Kidney tubule cell (primary cell): ENCODE results near the gene SS18L1.
A peak's percentile ranks its signal among the peaks of the same experiment; 100 is the strongest.
"Not testable (repeated sequence)": the region's sequence is repeated elsewhere in the genome, so short reads cannot be mapped to it uniquely, and the experiment has no call there.

Experiments
- DNase-seq: peaks from one replicate; pipeline ENCODE4 v3.0.0-alpha.2; 2018; ENCODE audit warnings: low spot score

Gene SS18L1

DNA sequence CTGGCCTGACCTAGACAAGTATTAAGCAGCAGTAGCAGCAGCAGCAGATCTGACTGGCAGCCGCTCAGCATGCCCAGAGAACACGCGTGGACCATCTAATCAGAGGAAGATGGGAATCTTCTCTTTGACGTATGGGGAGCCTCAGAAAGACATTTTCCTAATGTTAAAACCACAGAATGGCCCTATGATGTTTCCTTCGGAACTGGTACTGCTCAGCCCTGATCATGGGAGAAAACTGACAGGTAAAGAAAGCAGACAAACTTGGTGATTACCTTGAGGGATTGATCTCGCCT, 6.5 kb upstream of the SS18L1 start:
- no peak for DNase-seq

DNA sequence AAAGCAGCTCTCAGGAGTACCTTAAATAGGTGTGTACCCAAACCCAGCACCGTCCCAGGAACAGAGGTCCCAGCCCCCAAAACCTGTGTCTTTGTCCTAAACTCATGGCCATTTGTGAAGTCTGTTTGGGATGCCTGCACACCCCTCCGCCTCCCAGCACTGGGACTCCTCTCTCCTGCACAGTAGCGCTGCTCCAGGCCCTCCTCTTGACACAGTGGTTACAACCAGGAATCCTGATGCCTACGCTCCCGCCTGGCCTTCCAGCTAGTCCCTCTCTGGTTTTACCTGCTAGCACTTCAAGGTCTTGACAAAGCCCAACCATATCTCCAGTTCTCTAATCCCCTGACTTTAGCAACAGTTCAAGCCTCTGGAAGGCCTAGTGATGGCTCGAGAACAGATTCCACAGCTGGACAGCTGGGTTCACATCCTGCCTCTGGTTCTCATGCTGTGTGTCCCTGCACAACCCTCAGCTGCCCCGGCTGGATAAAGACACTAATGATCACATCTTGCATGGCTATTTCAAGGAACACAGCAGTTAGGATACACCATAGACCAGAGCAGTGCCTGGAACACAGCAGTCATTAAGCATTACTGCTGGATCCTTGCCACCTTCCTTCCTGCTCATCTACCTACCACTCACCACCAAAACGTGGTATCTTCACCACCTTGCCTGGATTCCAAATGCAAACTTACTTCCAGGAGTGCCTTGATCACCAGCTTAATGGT, 5.9 kb upstream of the SS18L1 start:
- no peak for DNase-seq

DNA sequence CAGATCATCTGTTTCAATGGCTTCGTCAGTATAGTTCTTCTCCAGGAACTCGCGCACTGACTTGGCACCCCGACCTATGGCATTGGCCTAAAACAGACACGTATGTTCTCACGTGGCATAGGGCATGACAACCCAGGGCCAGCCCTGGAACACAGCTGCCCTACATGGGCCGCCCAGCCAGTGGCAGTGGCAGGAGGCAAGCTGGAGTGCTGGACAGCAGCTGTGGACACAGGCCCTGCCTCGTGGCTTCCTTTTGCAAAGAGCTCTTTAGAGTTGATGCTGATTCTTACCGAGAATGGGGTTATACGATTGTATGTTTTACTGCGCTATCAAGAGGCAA, 5.4 kb upstream of the SS18L1 start:
- no peak for DNase-seq

DNA sequence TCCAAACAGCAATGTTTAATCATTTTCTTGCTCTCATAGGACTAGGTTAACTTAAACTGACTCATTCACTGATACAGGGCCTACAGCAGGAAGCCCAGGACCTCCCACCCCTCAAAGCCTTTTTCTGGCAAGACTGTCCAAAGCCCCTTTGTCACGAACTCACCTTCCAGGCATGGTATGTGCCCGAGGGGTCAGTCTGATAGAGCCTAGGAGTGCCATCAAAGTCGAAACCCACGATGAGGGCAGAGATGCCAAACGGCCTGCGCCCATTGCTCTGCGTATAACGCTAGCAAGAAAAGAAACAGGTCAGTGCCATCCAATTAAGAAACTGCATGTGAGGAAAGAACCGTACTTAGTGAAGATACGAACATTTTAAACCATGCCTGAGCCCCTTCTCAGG, 4.7 kb upstream of the SS18L1 start:
- DNase-seq: no peak

DNA sequence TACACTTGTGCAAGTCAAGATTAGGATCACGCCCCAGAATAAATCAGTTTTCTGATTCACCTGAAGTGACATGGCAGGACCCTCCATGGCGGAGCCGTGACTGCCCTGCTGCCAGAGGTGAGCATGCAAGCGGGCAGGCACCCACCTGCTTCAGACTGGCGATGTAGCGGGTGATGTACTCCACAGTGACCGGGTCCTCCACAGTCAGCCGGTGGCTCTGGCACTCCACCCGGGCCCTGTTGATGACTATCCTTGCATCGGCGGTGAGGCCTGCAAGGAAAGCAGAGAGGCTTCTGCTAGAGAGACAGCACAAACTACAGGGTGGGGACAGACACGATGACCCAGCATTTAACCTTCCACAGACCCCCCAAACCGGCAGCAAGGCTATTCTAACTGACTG, 3.9 kb upstream of the SS18L1 start:
- no peak for DNase-seq

DNA sequence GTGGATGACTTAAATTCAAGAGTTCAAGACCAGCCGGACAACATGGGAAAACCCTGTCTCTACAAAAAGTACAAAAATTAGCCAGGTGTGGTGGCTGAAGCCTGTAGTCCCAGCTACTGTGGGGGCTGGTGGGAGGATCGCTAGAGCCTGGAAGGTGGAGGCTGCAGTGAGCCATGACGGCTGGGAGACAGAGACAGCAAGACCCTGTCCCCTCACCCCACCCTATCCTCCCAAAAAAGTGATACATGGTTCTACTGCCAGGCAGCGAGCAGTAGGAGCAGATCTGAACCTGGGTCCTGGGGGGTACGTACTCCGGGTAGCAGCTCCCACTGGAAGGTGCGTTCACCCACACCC, 2.5 kb upstream of the SS18L1 start:
- no peak for DNase-seq

DNA sequence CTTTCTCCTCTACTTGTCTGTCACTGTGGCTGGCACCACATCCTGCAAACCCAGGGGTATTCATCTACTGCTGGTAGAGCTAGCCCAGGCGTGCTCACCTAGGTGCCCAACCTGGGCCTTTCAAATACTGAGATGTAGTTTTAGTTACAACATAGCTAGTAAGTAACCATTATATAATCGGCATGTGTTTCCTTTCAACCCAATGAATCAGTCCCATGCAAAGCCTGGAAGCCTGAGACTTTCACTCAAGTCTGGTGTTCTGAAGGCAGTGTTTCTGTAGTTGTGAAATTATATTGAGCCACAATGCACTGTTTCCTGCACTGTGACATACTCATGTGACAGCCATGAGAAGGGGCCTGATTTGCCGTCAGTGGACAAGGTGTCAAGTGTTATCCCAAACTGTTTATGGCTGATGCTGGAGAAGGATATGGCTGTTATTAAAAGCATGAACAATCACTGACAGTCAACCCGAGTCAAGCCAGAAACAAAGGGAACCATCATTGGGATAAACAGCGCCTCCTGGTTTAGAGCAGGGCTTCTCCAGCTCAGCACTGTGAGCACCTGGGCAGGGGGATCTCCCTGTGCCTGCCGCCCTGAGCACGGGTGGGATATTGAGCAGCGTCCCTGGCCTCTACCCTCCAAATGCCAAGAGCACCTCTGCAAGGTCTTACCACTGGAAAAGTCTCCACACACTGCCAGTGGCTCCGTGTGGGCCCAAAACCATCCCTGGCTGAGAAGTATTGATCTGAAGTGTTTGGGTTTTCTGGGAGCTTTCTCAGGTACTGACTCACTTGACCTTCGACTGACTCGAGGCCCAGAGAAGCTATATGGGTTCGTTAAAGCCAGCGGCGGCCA, 1.9 kb upstream of the SS18L1 start:
- DNase-seq: peak; percentile 37

DNA sequence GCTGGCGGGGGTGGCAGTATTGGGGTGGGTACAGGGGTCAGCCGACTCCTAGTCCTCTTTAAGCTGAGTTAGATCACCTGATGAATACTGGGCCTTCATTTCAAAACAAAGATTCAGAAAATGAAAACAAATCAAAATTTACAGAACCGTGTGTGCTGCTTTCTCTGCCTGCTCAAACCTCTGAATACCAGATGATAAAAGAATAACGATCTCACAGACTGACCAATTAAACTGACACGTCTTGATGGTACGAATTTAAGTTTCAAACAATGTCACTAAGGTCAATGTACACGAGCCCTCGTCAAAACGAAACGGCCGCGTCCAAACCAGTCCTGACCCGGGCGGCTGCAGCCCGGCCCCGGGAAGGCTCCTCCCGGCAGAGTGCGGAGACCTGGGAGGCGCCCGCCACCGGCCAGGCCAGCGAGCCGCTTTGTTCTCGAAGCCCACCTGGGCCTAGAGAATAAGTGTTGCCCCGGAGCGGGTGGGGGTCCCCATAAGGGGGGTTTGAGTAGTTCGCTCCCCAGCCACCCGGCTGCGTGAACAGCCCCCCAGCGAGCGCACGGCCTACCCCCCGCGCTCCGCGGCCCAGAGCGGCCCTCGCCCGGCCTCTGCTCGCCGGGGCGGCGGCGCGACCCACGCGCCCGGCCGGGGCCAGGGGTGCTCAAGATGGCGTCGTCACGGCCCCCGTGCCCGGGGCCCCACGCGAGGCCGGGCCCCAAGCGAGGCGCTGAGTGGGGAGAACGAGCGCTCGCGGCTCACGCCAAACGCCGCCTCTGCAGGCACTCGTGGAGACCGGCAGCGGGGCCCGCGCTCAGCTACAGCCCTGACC, 1.1 kb upstream of the SS18L1 start:
- DNase-seq: peak; percentile 14

DNA sequence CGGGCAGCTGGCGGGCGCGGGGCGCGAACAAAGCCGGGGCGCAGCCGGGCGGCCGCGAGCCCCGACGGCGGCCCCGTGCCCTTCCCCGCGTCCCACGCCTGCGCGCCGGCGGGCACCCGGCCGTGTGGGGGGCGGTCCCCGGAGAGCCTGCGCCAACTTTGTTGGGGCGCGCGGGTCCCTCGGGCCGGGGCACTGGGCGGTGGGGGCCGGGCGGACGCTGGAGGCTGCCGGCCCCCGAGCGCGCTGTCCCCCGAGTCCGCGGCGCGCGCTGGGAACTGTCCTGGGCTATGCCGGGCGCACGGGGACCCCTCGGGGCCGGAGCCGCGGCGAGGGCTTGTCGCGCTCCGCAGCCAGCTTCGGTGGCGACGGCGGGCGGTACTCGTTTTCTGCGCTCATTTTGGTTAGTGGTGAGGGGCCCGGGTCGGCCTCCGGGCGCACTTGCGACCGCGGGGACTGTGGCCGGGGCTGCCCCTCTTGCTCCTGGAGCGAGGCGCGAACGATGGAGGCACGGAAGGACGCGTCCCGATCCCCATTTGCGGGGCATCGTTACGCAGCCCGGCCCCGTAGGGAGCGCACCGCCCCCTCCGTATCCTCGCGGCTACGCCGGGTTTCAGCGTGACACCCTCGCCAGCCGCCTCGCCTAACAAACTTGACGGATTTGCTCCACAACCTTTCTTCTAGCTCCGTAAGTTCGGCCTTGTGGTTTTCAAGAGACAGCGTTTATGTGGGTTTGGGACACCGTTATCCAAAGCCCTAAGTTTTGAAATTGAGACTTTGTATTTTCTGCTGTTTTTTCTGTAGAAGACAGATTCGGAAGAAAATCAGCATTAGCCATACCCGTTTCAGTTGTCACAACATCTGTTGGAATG, 622 bp downstream of the SS18L1 start:
- peak; percentile 63 for DNase-seq

DNA sequence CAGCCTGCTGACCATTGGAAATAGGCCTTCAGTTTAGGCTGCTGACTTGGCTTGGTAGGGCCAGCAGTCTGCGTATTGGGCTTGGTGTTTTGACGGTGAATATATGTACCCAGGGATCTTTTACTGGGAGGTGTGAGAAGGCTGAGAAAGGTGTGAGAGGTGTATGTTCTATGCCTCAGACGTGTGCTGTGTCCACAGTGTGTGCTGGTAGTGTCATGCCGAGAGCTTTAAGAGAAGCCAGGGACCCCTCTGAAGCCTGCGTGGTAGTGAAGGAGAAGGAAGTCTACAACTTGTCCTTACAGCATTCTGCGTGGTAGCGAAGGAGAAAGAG, 2.1 kb downstream of the SS18L1 start:
- no peak for DNase-seq

DNA sequence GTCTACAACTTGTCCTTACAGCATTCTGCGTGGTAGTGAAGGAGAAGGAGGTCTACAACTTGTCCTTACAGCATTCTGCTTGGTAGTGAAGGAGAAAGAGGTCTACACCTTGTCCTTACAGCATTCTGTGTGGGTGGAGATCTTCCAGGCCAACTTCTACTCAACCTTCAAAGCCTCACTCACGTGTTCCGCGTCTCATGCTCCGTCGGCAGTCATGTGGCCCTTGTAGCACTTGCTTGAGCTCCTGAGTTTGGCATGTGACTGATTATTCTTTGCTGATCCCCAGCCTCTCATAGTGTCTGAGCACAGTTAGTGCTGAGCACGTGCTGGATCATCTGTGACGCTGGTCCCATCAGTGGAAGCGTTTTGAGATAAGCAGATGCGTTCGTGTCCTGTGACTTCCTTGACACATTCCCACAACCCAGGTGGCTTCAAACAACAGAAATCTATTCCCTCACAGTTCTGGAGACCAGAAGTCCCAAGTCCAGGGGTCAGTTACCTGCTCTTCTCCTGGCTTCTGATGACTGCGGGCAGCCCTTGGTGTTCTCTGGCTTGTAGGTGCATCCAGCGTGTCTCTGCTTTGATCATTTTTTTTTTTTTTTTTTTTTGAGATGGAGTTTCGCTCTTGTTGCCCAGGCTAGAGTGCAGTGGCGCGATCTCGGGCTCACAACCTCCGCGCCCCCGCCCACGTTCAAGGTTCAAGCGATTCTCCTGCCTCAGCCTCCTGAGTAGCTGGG, 2.6 kb downstream of the SS18L1 start:
- no peak for DNase-seq

DNA sequence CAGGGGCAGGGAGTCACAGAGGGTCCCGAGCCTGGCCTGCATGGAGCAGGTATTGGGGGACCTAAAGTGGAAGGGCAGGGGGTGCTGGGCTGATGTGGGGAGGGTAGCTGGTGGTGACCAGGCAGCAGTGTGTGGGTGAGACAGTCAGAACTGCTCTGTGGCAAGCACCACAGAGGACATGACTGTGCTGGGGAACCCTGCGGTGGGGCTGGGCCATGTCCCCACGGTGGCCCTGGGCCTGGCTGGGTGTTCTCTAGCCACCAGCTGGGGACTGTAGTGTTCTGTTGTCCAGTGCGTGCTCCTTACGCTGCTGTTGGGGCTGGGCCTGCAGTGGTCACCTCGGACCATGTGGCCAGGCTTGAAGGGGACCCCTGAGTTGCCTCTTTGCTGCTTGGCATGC, 3.6 kb downstream of the SS18L1 start:
- DNase-seq: no peak

DNA sequence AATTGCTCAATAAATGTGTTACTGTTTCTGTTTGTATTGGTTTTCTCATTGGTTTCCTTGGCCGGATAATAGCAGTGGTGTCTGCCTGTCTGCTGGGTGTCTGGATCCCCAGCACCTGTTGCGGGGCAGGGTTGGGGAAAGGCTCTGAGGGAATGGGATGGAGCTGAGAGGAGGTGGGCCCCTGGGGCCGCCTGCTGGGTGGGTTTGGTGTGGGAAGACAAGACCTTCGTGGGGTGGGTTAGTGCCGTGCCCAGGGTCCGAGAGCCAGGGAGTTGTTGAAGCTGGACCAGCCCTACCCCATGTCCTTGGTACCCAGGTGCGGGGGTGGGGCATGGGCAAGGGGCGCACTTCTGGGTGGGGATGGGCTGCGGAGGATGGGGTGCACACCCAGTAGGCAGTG, 4.0 kb downstream of the SS18L1 start:
- DNase-seq: no peak

DNA sequence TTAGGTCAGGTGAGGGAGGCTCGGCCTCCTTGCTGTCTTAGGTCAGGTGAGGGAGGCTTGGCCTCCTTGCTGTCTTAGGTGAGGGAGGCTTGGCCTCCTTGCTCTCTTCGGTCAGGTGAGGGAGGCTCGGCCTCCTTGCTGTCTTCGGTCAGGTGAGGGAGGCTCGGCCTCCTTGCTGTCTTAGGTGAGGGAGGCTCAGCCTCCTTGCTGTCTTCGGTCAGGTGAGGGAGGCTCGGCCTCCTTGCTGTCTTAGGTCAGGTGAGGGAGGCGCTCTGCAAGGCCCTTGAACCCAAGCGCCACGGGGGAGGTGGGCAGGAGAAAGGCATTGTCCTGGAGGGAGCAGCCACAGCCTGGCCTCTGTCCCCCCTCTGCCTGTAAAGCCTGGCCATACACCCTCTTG, 4.8 kb downstream of the SS18L1 start:
- not testable (repeated sequence) for DNase-seq

DNA sequence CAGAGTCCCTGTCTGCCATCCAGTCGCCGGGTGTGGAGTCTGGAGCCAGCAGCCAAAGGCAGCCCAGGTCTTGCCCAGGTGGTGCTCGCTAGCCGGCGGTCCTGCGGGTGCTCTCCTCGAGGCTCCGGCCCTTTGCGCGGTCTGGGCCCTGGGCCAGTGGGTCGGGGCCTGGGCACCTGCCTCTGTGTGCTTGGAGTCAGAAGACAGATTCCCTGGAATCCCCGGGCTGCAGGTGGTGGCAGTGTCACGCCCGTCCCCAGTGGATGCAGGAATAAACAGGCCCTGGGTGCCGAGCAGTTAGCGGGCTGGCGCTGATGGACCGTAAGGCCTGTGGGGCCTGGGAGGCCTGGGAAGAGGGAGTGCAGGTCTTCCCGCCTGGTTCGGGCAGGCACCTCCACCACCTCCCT, 5.3 kb downstream of the SS18L1 start:
- DNase-seq: no peak

DNA sequence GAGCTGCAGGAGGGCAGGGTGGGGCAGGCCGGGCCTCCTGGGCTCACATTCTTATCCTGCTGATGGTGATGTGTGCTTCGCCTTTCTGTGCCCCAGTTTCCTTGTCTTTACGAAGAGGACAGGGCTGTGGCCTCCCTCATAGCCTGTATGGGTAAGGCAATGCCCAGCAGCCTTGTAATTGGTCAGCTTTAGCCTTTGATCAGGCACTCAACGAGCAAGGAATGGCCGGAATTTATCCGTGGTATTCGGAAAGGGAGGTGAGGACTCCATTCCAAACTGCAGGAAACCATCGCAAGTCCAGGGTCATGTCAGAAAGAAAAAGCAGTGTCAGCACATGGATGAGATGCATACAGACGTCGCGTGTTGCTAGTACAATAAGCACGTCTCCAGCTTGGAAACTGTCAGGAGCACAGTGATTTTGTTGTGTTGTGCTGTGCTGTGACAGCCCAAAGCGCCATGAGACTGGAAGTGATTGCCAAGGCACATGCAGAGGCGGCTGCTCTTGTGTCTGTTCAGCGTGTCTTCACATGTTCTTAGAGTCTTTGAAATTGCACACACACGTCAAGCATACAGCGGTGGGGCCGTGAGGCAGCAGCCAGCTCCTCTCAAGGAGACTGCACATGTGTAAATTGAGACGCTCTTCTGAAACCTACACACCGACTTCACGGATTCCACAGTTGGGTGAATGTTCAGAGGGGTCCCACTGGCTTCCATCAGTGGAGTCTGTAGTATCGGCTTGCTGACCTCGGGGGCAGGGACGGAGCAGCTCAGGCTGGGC, 6.2 kb downstream of the SS18L1 start:
- peak; percentile 41 for DNase-seq

DNA sequence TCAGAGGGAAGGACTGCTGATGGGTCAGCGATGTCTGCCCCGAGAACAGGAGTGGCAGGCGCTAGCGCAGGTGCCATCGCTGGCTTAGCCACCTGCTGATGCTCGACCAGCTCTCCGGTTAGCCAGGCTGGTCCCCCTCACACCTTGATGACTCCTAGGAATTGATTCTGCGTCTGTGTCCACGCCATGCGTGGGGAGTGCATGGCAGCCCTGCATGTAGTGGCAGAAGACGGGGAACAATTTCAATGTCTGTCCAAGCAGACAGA, 6.7 kb downstream of the SS18L1 start:
- no peak for DNase-seq

DNA sequence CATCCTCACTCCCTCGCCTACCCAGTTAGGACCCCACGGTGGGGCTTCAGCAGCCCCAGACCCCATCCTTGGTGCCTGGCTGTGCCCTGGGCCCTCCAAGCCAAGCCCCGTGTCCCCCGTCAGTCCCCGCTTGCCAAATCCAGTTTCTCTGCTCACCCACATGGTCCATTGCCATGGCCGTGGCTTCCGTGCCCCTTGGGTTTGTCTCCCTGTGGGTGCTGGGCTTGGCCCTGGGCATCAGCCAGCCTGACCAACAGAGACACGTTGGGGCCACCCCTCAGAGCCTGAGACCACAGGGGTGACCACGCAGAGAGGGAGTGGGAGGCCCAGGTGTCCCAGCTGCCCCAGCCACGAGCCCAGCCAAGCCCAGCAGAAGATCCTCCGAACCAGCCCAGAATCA, 7.7 kb downstream of the SS18L1 start:
- no peak for DNase-seq

DNA sequence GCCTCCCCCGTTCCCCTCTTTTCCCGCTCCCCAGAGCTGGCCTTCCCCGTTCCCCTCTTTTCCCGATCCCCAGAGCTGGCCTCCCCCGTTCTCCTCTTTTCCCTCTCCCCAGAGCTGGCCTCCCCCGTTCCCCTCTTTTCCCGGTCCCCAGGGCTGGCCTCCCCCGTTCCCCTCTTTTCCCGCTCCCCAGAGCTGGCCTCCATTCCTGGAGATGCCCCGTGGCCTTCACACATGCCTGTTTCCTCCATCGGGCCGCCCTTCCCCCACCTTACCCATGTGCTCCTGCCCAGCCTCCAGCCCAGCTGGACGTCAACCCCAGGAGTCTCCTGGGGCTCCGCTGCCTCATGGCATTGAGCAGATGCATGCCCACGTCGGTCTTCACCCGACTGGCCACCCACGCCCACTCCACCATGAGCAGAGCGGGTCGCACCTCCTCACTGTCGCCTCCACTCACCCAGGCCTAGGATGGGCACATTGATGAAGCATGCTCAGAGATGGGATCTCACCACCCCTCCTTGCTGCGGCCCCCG, 8.3 kb downstream of the SS18L1 start:
- no peak for DNase-seq

DNA sequence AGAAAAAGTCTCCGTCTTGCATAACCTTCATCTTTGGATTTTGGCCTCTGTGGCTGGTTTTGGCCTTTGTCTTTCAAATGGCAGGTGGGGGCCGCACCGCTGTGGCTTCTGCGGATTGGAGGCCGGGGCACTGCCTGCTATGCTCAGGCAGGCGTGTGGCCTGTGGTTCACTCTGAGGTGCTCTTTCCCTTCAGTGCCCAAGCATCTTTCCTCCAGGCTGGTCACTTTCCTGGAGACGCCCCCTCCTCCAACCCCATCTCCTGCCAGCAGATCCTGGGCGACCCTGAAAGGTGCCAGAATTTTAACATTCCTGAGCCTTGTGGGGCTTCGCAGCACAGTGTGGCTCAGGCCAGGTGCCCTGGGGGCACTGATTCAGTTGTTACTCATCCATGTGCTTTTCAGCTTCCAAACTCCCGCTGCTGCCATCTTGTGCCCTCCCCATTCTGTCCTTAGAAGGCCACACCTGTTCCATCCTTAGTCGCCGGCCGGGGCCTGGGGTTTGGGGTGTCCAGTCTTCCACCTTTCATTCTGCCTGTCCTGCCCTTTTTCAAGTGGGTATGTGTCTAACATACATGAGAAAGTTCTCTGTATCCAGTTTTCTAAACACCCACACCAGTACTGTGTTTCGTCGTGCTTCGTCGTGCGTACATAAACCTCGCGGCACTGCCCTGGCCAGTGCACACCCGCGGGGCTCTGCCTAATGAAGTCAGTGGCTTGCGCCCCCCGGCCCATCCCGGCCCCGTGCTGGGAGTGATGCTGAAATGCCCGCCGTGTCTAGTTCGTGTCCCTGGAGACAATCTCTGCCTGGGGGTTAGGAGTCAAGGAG, 12.1 kb downstream of the SS18L1 start:
- peak; percentile 73 for DNase-seq
